ENCODE results near the gene ALPL.
"Not testable (repeated sequence)": the region's sequence is repeated elsewhere in the genome, so short reads cannot be mapped to it uniquely, and the experiment has no call there.

The ALPL gene

GRCh38 chr1:21547876-21548275 is 38.7 kb downstream of the ALPL start:
- H3K9me3 Mint-ChIP-seq, result no peaks in the 10 kb centered on the region
- H3K36me3 Mint-ChIP-seq (ENCODE audit: low read depth), result no peaks in the 10 kb centered on the region
- no peak overlapping the region for H3K27ac Mint-ChIP-seq
- H3K4me3 Mint-ChIP-seq, result no peak overlapping the region
- peaks cover 8% of the 10 kb centered on the region for H3K27me3 Mint-ChIP-seq (ENCODE audit: low read depth)
- H3K4me1 Mint-ChIP-seq (ENCODE audit: low read depth), result no peaks in the 10 kb centered on the region
- no peak for DNase-seq (ENCODE audit: low spot score)

DNA sequence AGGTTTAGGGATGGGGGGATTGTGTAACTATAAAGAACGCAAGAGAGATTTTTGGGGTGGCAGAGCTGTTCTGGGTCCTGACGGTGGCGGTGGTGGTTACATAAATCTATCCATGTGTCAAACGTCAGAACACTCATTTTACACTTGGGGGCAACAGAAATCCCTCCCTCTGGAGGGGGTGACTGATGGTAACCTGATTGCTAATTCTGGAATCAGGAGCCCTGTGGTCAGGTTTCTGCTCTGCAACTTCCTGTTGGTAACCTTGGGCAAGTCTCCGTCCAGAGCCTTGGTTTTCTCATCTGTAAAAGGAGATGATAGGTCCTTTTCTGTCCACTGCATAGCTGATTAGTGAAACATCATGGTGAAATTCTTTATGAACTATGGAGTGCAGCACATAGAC is 40.9 kb downstream of the ALPL start:
- no peaks in the 10 kb centered on the region for H3K36me3 Mint-ChIP-seq (ENCODE audit: low read depth)
- DNase-seq (ENCODE audit: low spot score), result no peak

GRCh38 chr1:21550866-21551475 is 41.7 kb downstream of the ALPL start:
- Mint-ChIP-seq H3K36me3 (ENCODE audit: low read depth) (no peaks in the 10 kb centered on the region), H3K4me1 (ENCODE audit: low read depth) (no peaks in the 10 kb centered on the region), H3K27me3 (ENCODE audit: low read depth) (peaks cover 13% of the 10 kb centered on the region), H3K9me3 (no peaks in the 10 kb centered on the region), H3K4me3 (no peak overlapping the region), H3K27ac (no peak overlapping the region)
- DNase-seq (ENCODE audit: low spot score), result no peak

More for the DNA sequence above, 40.9 kb downstream of the ALPL start:
- H3K27me3 Mint-ChIP-seq (ENCODE audit: low read depth), result peaks cover 13% of the 10 kb centered on the region
- H3K4me3 Mint-ChIP-seq, result no peak overlapping the region
- no peaks in the 10 kb centered on the region for H3K9me3 Mint-ChIP-seq
- no peak overlapping the region for H3K27ac Mint-ChIP-seq
- H3K4me1 Mint-ChIP-seq (ENCODE audit: low read depth), result no peaks in the 10 kb centered on the region

- no peak for DNase-seq (ENCODE audit: low spot score)
Measured at GRCh38 chr1:21552715-21553114, 43.5 kb downstream of the ALPL start.

GRCh38 chr1:21553116-21553926 is 44.1 kb downstream of the ALPL start:
- H3K27me3 Mint-ChIP-seq (ENCODE audit: low read depth), result peaks cover 13% of the 10 kb centered on the region
- DNase-seq (ENCODE audit: low spot score), result no peak
- H3K36me3 Mint-ChIP-seq (ENCODE audit: low read depth), result no peaks in the 10 kb centered on the region
- H3K4me1 Mint-ChIP-seq (ENCODE audit: low read depth), result no peaks in the 10 kb centered on the region
- H3K27ac Mint-ChIP-seq, result no peak overlapping the region
- H3K4me3 Mint-ChIP-seq, result no peak overlapping the region
- no peaks in the 10 kb centered on the region for H3K9me3 Mint-ChIP-seq

More at GRCh38 chr1:21552715-21553114, 43.5 kb downstream of the ALPL start:
- Mint-ChIP-seq H3K9me3 (no peaks in the 10 kb centered on the region), H3K36me3 (ENCODE audit: low read depth) (no peaks in the 10 kb centered on the region), H3K4me3 (no peak overlapping the region), H3K27me3 (ENCODE audit: low read depth) (peaks cover 13% of the 10 kb centered on the region), H3K27ac (no peak overlapping the region), H3K4me1 (ENCODE audit: low read depth) (no peaks in the 10 kb centered on the region)

GRCh38 chr1:21559788-21560567 is 50.8 kb downstream of the ALPL start:
- peaks cover under 1% of the 10 kb centered on the region for H3K27me3 Mint-ChIP-seq (ENCODE audit: low read depth)
- no peaks in the 10 kb centered on the region for H3K9me3 Mint-ChIP-seq
- H3K4me1 Mint-ChIP-seq (ENCODE audit: low read depth), result no peaks in the 10 kb centered on the region
- no peaks in the 10 kb centered on the region for H3K36me3 Mint-ChIP-seq (ENCODE audit: low read depth)
- DNase-seq (ENCODE audit: low spot score), result no peak
- H3K27ac Mint-ChIP-seq, result no peak overlapping the region
- no peak overlapping the region for H3K4me3 Mint-ChIP-seq

GRCh38 chr1:21560916-21561638 is 51.9 kb downstream of the ALPL start:
- H3K36me3 Mint-ChIP-seq (ENCODE audit: low read depth), result no peaks in the 10 kb centered on the region

GRCh38 chr1:21562896-21563295 is 53.7 kb downstream of the ALPL start:
- no peaks in the 10 kb centered on the region for H3K4me1 Mint-ChIP-seq (ENCODE audit: low read depth)
- DNase-seq (ENCODE audit: low spot score), result no peak
- no peak overlapping the region for H3K27ac Mint-ChIP-seq
- no peaks in the 10 kb centered on the region for H3K36me3 Mint-ChIP-seq (ENCODE audit: low read depth)
- no peaks in the 10 kb centered on the region for H3K27me3 Mint-ChIP-seq (ENCODE audit: low read depth)
- H3K4me3 Mint-ChIP-seq, result no peak overlapping the region
- no peaks in the 10 kb centered on the region for H3K9me3 Mint-ChIP-seq

More at GRCh38 chr1:21560916-21561638, 51.9 kb downstream of the ALPL start:
- Mint-ChIP-seq H3K9me3 (no peaks in the 10 kb centered on the region), H3K4me1 (ENCODE audit: low read depth) (no peaks in the 10 kb centered on the region), H3K27ac (no peak overlapping the region), H3K27me3 (ENCODE audit: low read depth) (no peaks in the 10 kb centered on the region), H3K4me3 (no peak overlapping the region)
- no peak for DNase-seq (ENCODE audit: low spot score)

DNA sequence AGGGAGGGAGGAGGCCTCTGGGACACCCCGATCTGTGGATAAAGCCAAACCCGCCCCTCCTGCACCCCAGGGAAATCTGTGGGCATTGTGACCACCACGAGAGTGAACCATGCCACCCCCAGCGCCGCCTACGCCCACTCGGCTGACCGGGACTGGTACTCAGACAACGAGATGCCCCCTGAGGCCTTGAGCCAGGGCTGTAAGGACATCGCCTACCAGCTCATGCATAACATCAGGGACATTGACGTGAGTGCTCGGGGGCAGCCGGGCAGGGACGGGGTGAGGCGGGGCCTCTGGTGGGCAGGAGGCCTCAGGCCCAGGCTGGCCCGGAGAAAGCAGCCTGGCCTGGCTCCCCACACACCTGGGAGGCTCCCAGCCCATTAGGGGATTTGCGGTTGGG is 54.7 kb downstream of the ALPL start:
- no peak for DNase-seq (ENCODE audit: low spot score)
- Mint-ChIP-seq H3K27ac (no peak overlapping the region), H3K4me1 (ENCODE audit: low read depth) (no peaks in the 10 kb centered on the region), H3K9me3 (no peaks in the 10 kb centered on the region), H3K27me3 (ENCODE audit: low read depth) (no peaks in the 10 kb centered on the region), H3K36me3 (ENCODE audit: low read depth) (no peaks in the 10 kb centered on the region), H3K4me3 (no peak overlapping the region)

DNA sequence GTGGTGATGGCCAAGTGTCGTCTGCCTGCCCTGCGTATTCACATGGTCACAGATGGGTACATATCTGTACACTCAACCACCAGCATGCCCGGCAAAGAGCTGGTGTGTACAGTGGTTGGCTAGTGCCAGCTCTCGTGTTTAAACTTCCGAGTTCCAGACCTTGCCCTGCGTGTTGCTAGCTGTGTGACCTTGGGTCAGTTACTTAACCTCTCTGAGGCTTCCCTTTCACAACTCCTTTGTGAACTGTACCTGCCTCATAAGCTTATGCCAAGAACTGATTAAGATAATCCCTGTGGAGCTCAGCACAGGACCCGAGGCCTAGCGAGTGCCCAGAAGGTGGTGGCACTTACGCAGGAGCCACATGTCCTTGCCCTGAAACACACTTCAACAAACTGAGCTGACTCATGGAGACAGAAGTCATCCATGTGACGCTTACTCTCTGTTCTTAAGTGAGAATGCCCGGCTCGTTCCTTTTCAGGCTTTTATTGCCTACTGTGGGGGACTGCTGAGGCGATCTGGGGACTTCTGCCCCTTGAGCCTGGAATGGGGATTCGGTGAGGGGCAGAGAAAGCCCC is 55.4 kb downstream of the ALPL start:
- Mint-ChIP-seq H3K9me3 (no peaks in the 10 kb centered on the region), H3K27ac (no peak overlapping the region), H3K4me1 (ENCODE audit: low read depth) (no peaks in the 10 kb centered on the region), H3K36me3 (ENCODE audit: low read depth) (no peaks in the 10 kb centered on the region), H3K4me3 (no peak overlapping the region), H3K27me3 (ENCODE audit: low read depth) (no peaks in the 10 kb centered on the region)
- DNase-seq (ENCODE audit: low spot score), result no peak

- no peaks in the 10 kb centered on the region for H3K27me3 Mint-ChIP-seq (ENCODE audit: low read depth)
- no peak overlapping the region for H3K27ac Mint-ChIP-seq
- no peaks in the 10 kb centered on the region for H3K9me3 Mint-ChIP-seq
- no peak overlapping the region for H3K4me3 Mint-ChIP-seq
- no peaks in the 10 kb centered on the region for H3K4me1 Mint-ChIP-seq (ENCODE audit: low read depth)
- no peaks in the 10 kb centered on the region for H3K36me3 Mint-ChIP-seq (ENCODE audit: low read depth)
- DNase-seq (ENCODE audit: low spot score), result no peak
Measured at GRCh38 chr1:21565285-21565684, 56.1 kb downstream of the ALPL start.

GRCh38 chr1:21566361-21566760 is 57.1 kb downstream of the ALPL start:
- not testable (repeated sequence) for H3K4me3 Mint-ChIP-seq; DNase-seq (ENCODE audit: low spot score); H3K9me3 Mint-ChIP-seq; H3K4me1 Mint-ChIP-seq (ENCODE audit: low read depth); H3K27me3 Mint-ChIP-seq (ENCODE audit: low read depth); H3K36me3 Mint-ChIP-seq (ENCODE audit: low read depth); H3K27ac Mint-ChIP-seq

- Mint-ChIP-seq H3K9me3 (no peaks in the 10 kb centered on the region), H3K4me3 (no peak overlapping the region), H3K27me3 (ENCODE audit: low read depth) (no peaks in the 10 kb centered on the region), H3K27ac (no peak overlapping the region), H3K4me1 (ENCODE audit: low read depth) (no peaks in the 10 kb centered on the region), H3K36me3 (ENCODE audit: low read depth) (no peaks in the 10 kb centered on the region)
- DNase-seq (ENCODE audit: low spot score), result no peak
Measured at GRCh38 chr1:21567241-21568005, 58.2 kb downstream of the ALPL start.

Data from T-helper 2 cell treated with Interferon-gamma antibody and Interleukin-4, amounts not matched to agents 5 μg/mL and 100 μg/mL, for 36 hours (primary cell).